Measurements from ENCODE around the gene TMEM117. TPM values are rescaled to one million over a fixed set of nuclear protein-coding genes. Genes with fewer than 3 reads are reported as not detected.

The TMEM117 gene
- polyA plus RNA-seq, 1 donor (not counting 4 experiments of a cell fraction or from before 2014, with no cell fraction given): 8.5 TPM

- Histone ChIP-seq H3K4me2 (ENCODE audit: control insufficient read depth, extremely low read depth, insufficient read depth, low read depth, low read length) (no peak overlapping the region), H3K27ac (ENCODE audit: control insufficient read depth, insufficient read depth, low read length) (no peak overlapping the region), H3K9ac (ENCODE audit: control insufficient read depth, extremely low read depth, insufficient read depth, low read length) (no peak overlapping the region), H3K4me1 (ENCODE audit: control insufficient read depth, extremely low read depth, insufficient read depth, low read length) (peaks cover 4% of the 10 kb centered on the region), H3K36me3 (ENCODE audit: control insufficient read depth in 2 of 2, extremely low read depth in 1 of 2, insufficient read depth in 2 of 2, low read length in 2 of 2) (no peaks in the 10 kb centered on the region), H3K4me3 (ENCODE audit: control insufficient read depth in 2 of 3, extremely low read depth in 1 of 3, insufficient read depth in 2 of 3, low read depth in 1 of 3, low read length in 3 of 3) (no peak overlapping the region), H2AFZ (ENCODE audit: control insufficient read depth, low read length) (no peak overlapping the region), H3K9me1 (ENCODE audit: control insufficient read depth, extremely low read depth, insufficient read depth, low read length) (peaks cover 2% of the 10 kb centered on the region), H4K20me1 (ENCODE audit: control insufficient read depth, extremely low read depth, insufficient read depth, low read length) (no peaks in the 10 kb centered on the region), H3K27me3 (ENCODE audit: control insufficient read depth, extremely low read depth, insufficient read depth, low read length) (no peaks in the 10 kb centered on the region), H3K9me3 (ENCODE audit: control insufficient read depth, low read depth, low read length) (no peaks in the 10 kb centered on the region), H3K79me2 (ENCODE audit: control insufficient read depth, insufficient read depth, low read length) (no peaks in the 10 kb centered on the region)
- no peak for DNase-seq (ENCODE audit: low read depth, low spot score)
- dilution Hi-C loops (cut with MboI; ENCODE audit: extremely low pct_ligation_motif_present, low sequenced_read_pairs): no loop called here
- no peak for FAIRE-seq
- TF ChIP-seq EZH2 (IDR thresholded peaks at IDR 0.05; ENCODE audit: low read length) (no peak), CTCF (optimal IDR thresholded peaks at IDR 0.05 in 1 of 3, IDR thresholded peaks at IDR 0.05 in 1 of 3, conservative IDR thresholded peaks at IDR 0.05 in 1 of 3; ENCODE audit: extremely low read depth in 1 of 3, insufficient read depth in 2 of 3, low read length in 3 of 3) (no peak)
Measured at GRCh38 chr12:44002607-44003006, 166.7 kb downstream of the TMEM117 start.

- Histone ChIP-seq H3K9me1 (ENCODE audit: control insufficient read depth, extremely low read depth, insufficient read depth, low read length) (peaks cover 2% of the 10 kb centered on the region), H3K9me3 (ENCODE audit: control insufficient read depth, low read depth, low read length) (no peaks in the 10 kb centered on the region), H3K27me3 (ENCODE audit: control insufficient read depth, extremely low read depth, insufficient read depth, low read length) (no peaks in the 10 kb centered on the region), H4K20me1 (ENCODE audit: control insufficient read depth, extremely low read depth, insufficient read depth, low read length) (no peaks in the 10 kb centered on the region), H2AFZ (ENCODE audit: control insufficient read depth, low read length) (no peak overlapping the region), H3K79me2 (ENCODE audit: control insufficient read depth, insufficient read depth, low read length) (no peaks in the 10 kb centered on the region), H3K27ac (ENCODE audit: control insufficient read depth, insufficient read depth, low read length) (no peak overlapping the region), H3K4me2 (ENCODE audit: control insufficient read depth, extremely low read depth, insufficient read depth, low read depth, low read length) (no peak overlapping the region), H3K36me3 (ENCODE audit: control insufficient read depth in 2 of 2, extremely low read depth in 1 of 2, insufficient read depth in 2 of 2, low read length in 2 of 2) (no peaks in the 10 kb centered on the region), H3K4me1 (ENCODE audit: control insufficient read depth, extremely low read depth, insufficient read depth, low read length) (peaks cover 4% of the 10 kb centered on the region), H3K4me3 (ENCODE audit: control insufficient read depth in 2 of 3, extremely low read depth in 1 of 3, insufficient read depth in 2 of 3, low read depth in 1 of 3, low read length in 3 of 3) (no peak overlapping the region), H3K9ac (ENCODE audit: control insufficient read depth, extremely low read depth, insufficient read depth, low read length) (no peak overlapping the region)
- FAIRE-seq (no peak), DNase-seq (ENCODE audit: low read depth, low spot score) (no peak)
- dilution Hi-C loops (cut with MboI; ENCODE audit: extremely low pct_ligation_motif_present, low sequenced_read_pairs): no loop called here
- TF ChIP-seq EZH2 (IDR thresholded peaks at IDR 0.05; ENCODE audit: low read length) (no peak), CTCF (optimal IDR thresholded peaks at IDR 0.05 in 1 of 3, IDR thresholded peaks at IDR 0.05 in 1 of 3, conservative IDR thresholded peaks at IDR 0.05 in 1 of 3; ENCODE audit: extremely low read depth in 1 of 3, insufficient read depth in 2 of 3, low read length in 3 of 3) (no peak)
Measured at GRCh38 chr12:44003721-44004120, 167.8 kb downstream of the TMEM117 start.

Measured in keratinocyte (primary cell).